Measurements from ENCODE around the gene ANKRD29.

The ANKRD29 gene

DNA sequence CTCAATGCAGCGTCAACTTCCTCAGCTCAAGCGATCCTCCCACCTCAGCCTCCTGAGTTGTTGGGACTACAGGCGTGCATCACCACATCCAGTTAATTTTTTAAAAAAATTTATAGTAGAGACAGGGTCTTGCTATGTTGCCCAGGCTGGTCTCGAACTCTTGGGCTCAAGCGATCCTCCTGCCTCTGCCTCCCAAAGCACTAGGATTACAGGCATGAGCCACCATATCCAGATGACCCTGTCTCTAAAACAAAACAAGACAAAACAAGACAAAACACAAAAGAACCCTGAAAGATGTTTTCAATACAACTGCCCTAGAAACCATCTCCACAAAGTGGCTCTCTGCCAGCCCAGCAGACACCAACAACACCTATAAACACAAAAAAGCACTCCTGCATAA lies 31.4 kb downstream of the ANKRD29 start:
- TF ChIP-seq, protein P1, sequence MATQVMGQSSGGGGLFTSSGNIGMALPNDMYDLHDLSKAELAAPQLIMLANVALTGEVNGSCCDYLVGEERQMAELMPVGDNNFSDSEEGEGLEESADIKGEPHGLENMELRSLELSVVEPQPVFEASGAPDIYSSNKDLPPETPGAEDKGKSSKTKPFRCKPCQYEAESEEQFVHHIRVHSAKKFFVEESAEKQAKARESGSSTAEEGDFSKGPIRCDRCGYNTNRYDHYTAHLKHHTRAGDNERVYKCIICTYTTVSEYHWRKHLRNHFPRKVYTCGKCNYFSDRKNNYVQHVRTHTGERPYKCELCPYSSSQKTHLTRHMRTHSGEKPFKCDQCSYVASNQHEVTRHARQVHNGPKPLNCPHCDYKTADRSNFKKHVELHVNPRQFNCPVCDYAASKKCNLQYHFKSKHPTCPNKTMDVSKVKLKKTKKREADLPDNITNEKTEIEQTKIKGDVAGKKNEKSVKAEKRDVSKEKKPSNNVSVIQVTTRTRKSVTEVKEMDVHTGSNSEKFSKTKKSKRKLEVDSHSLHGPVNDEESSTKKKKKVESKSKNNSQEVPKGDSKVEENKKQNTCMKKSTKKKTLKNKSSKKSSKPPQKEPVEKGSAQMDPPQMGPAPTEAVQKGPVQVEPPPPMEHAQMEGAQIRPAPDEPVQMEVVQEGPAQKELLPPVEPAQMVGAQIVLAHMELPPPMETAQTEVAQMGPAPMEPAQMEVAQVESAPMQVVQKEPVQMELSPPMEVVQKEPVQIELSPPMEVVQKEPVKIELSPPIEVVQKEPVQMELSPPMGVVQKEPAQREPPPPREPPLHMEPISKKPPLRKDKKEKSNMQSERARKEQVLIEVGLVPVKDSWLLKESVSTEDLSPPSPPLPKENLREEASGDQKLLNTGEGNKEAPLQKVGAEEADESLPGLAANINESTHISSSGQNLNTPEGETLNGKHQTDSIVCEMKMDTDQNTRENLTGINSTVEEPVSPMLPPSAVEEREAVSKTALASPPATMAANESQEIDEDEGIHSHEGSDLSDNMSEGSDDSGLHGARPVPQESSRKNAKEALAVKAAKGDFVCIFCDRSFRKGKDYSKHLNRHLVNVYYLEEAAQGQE (IDR thresholded peaks at IDR 0.05; ENCODE audit: insufficient read depth in 1 of 2, low read depth in 2 of 2, low read length in 2 of 2): no peak

DNA sequence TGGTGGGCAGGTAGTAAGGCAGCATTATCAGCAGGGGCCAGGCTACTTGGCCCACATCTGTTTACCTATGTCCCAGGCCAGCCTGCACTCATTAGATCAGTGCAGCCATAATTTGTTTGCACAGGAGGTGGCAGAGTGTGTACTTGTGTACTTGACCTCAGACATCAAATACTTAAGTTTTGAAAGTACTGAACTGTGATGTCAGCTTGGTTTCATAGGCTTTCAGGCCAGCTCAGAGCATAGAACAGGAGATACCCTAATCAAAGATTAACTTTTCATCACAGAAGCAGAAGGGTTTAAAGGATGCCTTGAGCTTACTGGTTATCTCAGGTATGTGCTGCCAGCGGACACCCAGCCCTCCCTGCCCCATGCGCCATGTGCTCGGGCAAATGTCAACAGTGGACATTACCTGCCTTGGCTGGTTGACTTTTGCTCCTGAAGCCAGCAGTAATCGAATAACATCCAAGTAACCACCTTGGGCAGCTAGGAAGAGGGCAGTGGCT lies 33.2 kb downstream of the ANKRD29 start:
- TF ChIP-seq SIN3A (IDR thresholded peaks at IDR 0.05; ENCODE audit: borderline replicate concordance, insufficient read depth, low read length): no peak
- TF ChIP-seq, protein P1 (IDR thresholded peaks at IDR 0.05; ENCODE audit: insufficient read depth in 1 of 2, low read depth in 2 of 2, low read length in 2 of 2): no peak
- TF ChIP-seq POLR2AphosphoS5 (IDR thresholded peaks at IDR 0.05; ENCODE audit: low read depth, low read length): no peak
- TF ChIP-seq FOXP2 (optimal IDR thresholded peaks at IDR 0.05; ENCODE audit: borderline replicate concordance, extremely low read depth, extremely low read length, insufficient read depth): no peak
- no peak for TF ChIP-seq TAF1 (IDR thresholded peaks at IDR 0.05; ENCODE audit: borderline replicate concordance, insufficient read depth, low read length)

DNA sequence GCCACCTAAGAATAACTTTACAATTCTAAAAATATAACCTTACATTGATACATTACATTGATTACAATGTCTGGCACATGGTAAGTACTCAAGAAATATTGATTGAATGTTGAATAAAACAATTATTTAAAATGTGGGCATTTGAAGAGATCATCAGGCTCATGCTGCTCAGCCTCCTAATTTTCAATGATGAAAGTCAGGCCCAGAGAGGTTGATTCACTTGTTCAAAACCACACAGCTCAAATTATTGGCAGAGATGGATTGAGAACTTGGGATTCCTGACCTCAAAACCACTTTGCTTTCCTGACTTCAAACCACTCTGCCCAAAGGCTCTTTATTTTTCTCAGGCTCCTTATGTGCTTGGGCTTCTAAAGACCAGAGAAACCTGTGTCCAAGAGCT lies 34.7 kb downstream of the ANKRD29 start:
- TF ChIP-seq TAF1 (IDR thresholded peaks at IDR 0.05; ENCODE audit: borderline replicate concordance, insufficient read depth, low read length) (no peak), POLR2AphosphoS5 (IDR thresholded peaks at IDR 0.05; ENCODE audit: low read depth, low read length) (no peak), SIN3A (IDR thresholded peaks at IDR 0.05; ENCODE audit: borderline replicate concordance, insufficient read depth, low read length) (no peak), FOXP2 (optimal IDR thresholded peaks at IDR 0.05; ENCODE audit: borderline replicate concordance, extremely low read depth, extremely low read length, insufficient read depth) (no peak)
- TF ChIP-seq, protein P1 (IDR thresholded peaks at IDR 0.05; ENCODE audit: insufficient read depth in 1 of 2, low read depth in 2 of 2, low read length in 2 of 2): no peak

DNA sequence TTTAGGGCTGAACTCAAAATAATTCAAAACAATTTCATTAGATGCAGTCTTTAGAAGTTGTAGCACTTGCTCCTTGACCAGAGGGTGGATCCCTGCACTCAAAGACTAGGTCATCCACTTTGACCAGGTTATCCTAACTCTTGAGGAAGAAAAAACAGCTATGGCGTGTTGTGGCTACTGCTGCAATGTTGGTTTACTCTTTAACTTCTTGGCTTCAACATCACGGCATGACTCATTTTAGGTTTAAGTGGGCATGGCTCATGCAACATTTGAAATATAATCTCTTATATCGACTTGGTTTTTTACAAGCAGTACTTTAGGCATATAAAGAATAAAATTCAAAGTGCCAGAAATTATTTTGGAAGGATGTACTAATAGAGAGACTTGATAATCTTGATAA lies 35.4 kb downstream of the ANKRD29 start:
- TF ChIP-seq, protein P1 (IDR thresholded peaks at IDR 0.05; ENCODE audit: insufficient read depth in 1 of 2, low read depth in 2 of 2, low read length in 2 of 2): no peak
- no peak for TF ChIP-seq FOXP2 (optimal IDR thresholded peaks at IDR 0.05; ENCODE audit: borderline replicate concordance, extremely low read depth, extremely low read length, insufficient read depth)
- TF ChIP-seq TAF1 (IDR thresholded peaks at IDR 0.05; ENCODE audit: borderline replicate concordance, insufficient read depth, low read length): no peak
- no peak for TF ChIP-seq SIN3A (IDR thresholded peaks at IDR 0.05; ENCODE audit: borderline replicate concordance, insufficient read depth, low read length)
- TF ChIP-seq POLR2AphosphoS5 (IDR thresholded peaks at IDR 0.05; ENCODE audit: low read depth, low read length): no peak
